Measurements from ENCODE around the gene EREG.
A peak's percentile ranks its signal among the peaks of the same experiment; 100 is the strongest.
"Not testable (repeated sequence)": the region's sequence is repeated elsewhere in the genome, so short reads cannot be mapped to it uniquely, and the experiment has no call there.

EREG gene

DNA sequence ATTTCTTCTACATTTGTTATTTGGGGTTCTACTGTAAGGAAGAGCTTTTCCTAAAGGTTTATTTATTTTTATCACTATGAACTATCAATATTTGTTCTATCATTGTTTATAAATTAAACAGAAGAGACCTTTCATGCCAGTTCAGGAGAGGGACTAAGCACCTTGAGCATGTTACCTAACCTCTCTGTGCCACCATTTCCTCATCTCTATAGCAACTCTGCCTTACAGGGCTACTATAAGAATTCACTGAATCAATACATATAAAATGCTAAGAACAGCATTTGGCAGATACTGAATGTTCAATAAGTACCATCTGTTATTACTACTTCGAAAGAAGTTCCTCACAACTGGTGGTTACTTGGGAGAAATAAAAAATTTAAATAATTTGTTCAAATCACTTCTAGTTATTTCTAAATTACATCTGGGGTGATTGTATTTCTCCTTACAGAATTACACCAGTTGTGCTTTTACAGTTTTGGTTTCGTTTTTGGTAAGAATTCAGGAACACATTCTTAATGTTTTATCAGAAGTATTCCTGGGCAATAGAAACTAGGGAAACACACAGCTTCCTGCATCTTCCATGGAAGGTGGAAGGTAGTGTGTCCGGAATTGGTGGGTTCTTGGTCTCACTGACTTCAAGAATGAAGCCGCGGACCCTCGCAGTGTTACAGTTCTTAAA, 32.9 kb downstream of the EREG start:
- no peaks in the 10 kb centered on the region for H3K27me3 ChIP-seq (replicated peaks; ENCODE audit: control insufficient read depth, insufficient read depth, low read length, poor library complexity, severe bottlenecking)
- H3K9me3 ChIP-seq (ENCODE audit: control insufficient read depth, low read length): no peaks in the 10 kb centered on the region
- H3K4me1 ChIP-seq (ENCODE audit: control insufficient read depth, insufficient read depth, low read length, poor library complexity, severe bottlenecking): no peaks in the 10 kb centered on the region
- peak overlapping the region; percentile 62 for H3K4me3 ChIP-seq (ENCODE audit: insufficient read depth, low read depth, low read length, poor library complexity, severe bottlenecking)
- H3K36me3 ChIP-seq (ENCODE audit: control insufficient read depth, insufficient read depth, low read length): no peaks in the 10 kb centered on the region
- H3K27ac ChIP-seq (ENCODE audit: insufficient read depth, low read length, poor library complexity, severe bottlenecking): peak overlapping the region; percentile 69
- DNase-seq: no peak

DNA sequence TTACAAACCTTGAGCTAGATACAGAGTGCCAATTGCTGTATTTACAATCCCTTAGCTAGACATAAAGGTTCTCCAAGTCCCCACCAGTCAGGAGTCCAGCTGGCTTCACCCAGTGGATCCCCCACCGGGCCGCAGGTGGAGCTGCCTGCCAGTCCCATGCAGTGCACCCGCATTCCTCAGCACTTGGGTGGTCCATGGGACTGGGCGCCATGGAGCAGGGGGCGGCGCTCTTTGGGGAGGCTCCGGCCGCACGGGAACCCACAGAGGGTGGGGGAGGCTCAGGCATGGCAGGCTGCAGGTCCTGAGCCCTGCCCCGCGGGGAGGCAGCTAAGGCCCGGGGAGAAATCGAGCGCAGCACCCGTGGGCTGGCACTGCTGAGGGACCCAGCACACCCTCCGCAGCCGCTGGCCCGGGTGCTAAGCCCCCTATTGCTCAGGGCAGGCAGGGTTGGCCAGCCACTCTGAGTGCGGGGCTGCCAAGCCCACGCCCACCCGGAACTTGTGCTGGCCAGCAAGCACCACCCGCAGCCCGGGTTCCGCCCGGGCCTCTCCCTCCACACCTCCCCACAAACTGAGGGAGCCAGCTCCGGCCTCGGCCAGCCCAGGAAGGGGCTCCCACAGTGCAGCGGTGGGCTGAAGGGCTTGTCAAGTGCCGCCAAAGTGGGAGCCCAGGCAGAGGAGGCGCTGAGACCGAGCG, 34.1 kb downstream of the EREG start:
- not testable (repeated sequence) for H3K27ac ChIP-seq (ENCODE audit: insufficient read depth, low read length, poor library complexity, severe bottlenecking); H3K4me3 ChIP-seq (ENCODE audit: insufficient read depth, low read depth, low read length, poor library complexity, severe bottlenecking); H3K9me3 ChIP-seq (ENCODE audit: control insufficient read depth, low read length); DNase-seq; H3K4me1 ChIP-seq (ENCODE audit: control insufficient read depth, insufficient read depth, low read length, poor library complexity, severe bottlenecking); H3K36me3 ChIP-seq (ENCODE audit: control insufficient read depth, insufficient read depth, low read length); H3K27me3 ChIP-seq (replicated peaks; ENCODE audit: control insufficient read depth, insufficient read depth, low read length, poor library complexity, severe bottlenecking)

DNA sequence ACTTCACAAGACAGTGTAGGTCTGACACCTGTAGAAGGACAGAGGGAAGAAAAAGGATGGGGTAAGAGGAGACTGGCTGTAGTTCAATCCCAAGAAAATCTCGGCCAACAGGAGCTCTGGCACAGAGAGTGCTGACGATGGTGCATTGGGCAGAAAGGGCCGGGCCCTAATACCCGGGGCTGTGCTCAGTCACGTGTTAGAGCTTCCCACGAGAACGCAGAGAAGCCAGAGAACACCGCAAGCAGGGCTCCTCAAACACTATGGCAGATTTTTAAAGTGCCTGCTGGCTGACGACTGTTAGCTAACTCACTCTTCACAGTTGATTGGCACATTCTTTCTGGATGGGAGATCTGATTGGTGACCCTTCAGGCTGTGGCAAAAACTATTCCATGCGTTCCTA, 35.5 kb downstream of the EREG start:
- no peaks in the 10 kb centered on the region for H3K4me1 ChIP-seq (ENCODE audit: control insufficient read depth, insufficient read depth, low read length, poor library complexity, severe bottlenecking)
- no peak overlapping the region for H3K27ac ChIP-seq (ENCODE audit: insufficient read depth, low read length, poor library complexity, severe bottlenecking)
- H3K36me3 ChIP-seq (ENCODE audit: control insufficient read depth, insufficient read depth, low read length): no peaks in the 10 kb centered on the region
- no peak overlapping the region for H3K4me3 ChIP-seq (ENCODE audit: insufficient read depth, low read depth, low read length, poor library complexity, severe bottlenecking)
- DNase-seq: no peak
- H3K9me3 ChIP-seq (ENCODE audit: control insufficient read depth, low read length): no peaks in the 10 kb centered on the region
- no peaks in the 10 kb centered on the region for H3K27me3 ChIP-seq (replicated peaks; ENCODE audit: control insufficient read depth, insufficient read depth, low read length, poor library complexity, severe bottlenecking)

DNA sequence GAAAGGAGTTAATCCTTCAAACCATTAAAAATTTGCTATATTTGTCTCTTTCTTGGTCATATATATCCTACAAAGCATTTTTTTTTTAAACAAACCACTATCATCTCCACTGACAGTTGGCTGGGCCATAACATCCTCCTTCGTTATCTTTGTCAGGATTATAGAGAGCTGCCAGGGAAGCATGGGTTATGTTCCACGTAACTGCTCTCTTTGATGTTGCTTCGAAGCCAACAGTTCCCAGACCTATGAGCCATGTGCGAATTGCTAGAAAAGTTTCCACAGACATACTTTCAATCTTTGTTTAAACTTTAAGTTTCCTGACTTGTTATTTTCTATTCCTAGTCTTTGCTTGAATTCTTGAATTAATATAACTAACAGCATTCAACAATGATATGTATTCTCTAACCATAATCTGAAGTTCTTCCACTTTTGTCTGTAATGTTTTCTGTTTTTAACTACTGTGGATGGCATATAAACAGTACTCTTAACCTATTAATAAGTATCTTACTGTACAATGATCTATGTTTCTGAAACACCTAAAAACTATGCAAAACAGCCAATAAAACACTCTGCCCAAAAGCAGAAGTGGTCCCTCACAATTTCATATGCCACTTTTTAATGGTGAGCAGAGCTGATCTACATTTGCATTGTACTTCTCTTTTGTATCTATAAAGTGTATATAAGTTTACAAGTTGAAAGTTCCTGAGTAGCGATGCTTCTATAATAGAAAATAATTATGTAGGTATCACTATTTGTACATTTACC, 37.9 kb downstream of the EREG start:
- Histone ChIP-seq H3K9me3 (ENCODE audit: control insufficient read depth, low read length) (no peaks in the 10 kb centered on the region), H3K4me1 (ENCODE audit: control insufficient read depth, insufficient read depth, low read length, poor library complexity, severe bottlenecking) (no peaks in the 10 kb centered on the region), H3K27me3 (replicated peaks; ENCODE audit: control insufficient read depth, insufficient read depth, low read length, poor library complexity, severe bottlenecking) (no peaks in the 10 kb centered on the region), H3K4me3 (ENCODE audit: insufficient read depth, low read depth, low read length, poor library complexity, severe bottlenecking) (no peak overlapping the region), H3K27ac (ENCODE audit: insufficient read depth, low read length, poor library complexity, severe bottlenecking) (no peak overlapping the region), H3K36me3 (ENCODE audit: control insufficient read depth, insufficient read depth, low read length) (no peaks in the 10 kb centered on the region)
- no peak for DNase-seq

DNA sequence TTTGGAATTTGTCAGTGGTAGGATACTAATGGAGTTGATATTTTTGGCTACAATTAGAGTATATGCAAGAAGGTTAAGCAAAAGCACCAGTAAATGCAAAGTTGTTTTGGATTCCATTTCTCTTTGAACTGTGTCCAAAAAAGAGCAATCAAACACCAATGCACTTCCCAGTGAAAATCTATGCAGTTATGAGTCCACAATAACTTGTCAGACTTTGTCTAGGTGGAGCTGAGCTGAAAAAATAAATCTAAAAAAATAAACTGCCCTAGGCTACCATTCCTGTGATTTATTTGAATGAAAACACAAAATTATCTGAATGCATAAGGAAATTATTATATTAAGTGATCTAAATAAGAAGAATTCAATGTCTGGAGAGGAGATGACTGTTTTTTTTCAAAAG, 42.9 kb downstream of the EREG start:
- H3K9me3 ChIP-seq (ENCODE audit: control insufficient read depth, low read length): no peaks in the 10 kb centered on the region
- no peak overlapping the region for H3K4me3 ChIP-seq (ENCODE audit: insufficient read depth, low read depth, low read length, poor library complexity, severe bottlenecking)
- H3K4me1 ChIP-seq (ENCODE audit: control insufficient read depth, insufficient read depth, low read length, poor library complexity, severe bottlenecking): no peaks in the 10 kb centered on the region
- no peaks in the 10 kb centered on the region for H3K27me3 ChIP-seq (replicated peaks; ENCODE audit: control insufficient read depth, insufficient read depth, low read length, poor library complexity, severe bottlenecking)
- DNase-seq: no peak
- H3K27ac ChIP-seq (ENCODE audit: insufficient read depth, low read length, poor library complexity, severe bottlenecking): no peak overlapping the region
- H3K36me3 ChIP-seq (ENCODE audit: control insufficient read depth, insufficient read depth, low read length): no peaks in the 10 kb centered on the region

DNA sequence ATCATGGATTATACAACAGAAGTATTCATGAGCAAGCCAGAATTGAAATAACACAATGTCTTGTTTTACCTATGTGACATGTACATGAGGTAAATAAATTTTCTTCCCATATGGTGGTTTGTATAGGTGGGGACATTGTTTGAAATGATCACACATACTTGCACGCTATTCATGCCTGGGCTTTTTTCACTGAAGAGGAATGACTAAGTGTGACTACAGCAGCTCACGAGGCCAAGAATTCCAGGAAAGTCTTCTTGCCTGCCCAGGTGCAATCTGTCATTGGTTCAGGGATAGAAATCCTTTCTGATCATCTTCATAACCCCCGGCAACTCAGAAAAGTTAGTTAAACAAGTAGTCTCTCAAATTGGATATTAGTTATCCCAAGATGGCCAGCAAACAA, 43.7 kb downstream of the EREG start:
- H3K27me3 ChIP-seq (replicated peaks; ENCODE audit: control insufficient read depth, insufficient read depth, low read length, poor library complexity, severe bottlenecking): no peaks in the 10 kb centered on the region
- DNase-seq: no peak
- H3K4me3 ChIP-seq (ENCODE audit: insufficient read depth, low read depth, low read length, poor library complexity, severe bottlenecking): no peak overlapping the region
- no peaks in the 10 kb centered on the region for H3K9me3 ChIP-seq (ENCODE audit: control insufficient read depth, low read length)
- H3K4me1 ChIP-seq (ENCODE audit: control insufficient read depth, insufficient read depth, low read length, poor library complexity, severe bottlenecking): no peaks in the 10 kb centered on the region
- H3K27ac ChIP-seq (ENCODE audit: insufficient read depth, low read length, poor library complexity, severe bottlenecking): no peak overlapping the region
- no peaks in the 10 kb centered on the region for H3K36me3 ChIP-seq (ENCODE audit: control insufficient read depth, insufficient read depth, low read length)

DNA sequence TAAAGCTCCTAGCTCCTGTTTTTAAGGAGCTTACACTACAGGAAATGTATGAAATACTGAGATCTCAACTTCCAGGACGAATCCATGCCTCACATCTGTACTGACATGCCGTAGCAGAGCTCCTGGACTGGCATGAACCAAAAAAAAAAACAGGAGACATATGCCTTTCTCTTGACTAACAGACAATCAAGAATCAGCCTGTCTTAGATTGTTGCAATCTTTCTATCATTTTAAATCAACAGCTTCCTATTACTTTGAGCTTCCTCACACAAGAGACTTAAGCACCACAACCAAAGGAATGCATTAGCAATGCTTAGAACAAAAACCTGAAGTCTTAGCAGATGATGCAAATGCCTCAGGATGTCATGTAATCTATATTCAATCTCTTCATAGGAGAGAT, 45.3 kb downstream of the EREG start:
- Histone ChIP-seq H3K9me3 (ENCODE audit: control insufficient read depth, low read length) (no peaks in the 10 kb centered on the region), H3K36me3 (ENCODE audit: control insufficient read depth, insufficient read depth, low read length) (no peaks in the 10 kb centered on the region), H3K4me1 (ENCODE audit: control insufficient read depth, insufficient read depth, low read length, poor library complexity, severe bottlenecking) (no peaks in the 10 kb centered on the region), H3K27ac (ENCODE audit: insufficient read depth, low read length, poor library complexity, severe bottlenecking) (no peak overlapping the region), H3K27me3 (replicated peaks; ENCODE audit: control insufficient read depth, insufficient read depth, low read length, poor library complexity, severe bottlenecking) (no peaks in the 10 kb centered on the region), H3K4me3 (ENCODE audit: insufficient read depth, low read depth, low read length, poor library complexity, severe bottlenecking) (no peak overlapping the region)
- DNase-seq: no peak

DNA sequence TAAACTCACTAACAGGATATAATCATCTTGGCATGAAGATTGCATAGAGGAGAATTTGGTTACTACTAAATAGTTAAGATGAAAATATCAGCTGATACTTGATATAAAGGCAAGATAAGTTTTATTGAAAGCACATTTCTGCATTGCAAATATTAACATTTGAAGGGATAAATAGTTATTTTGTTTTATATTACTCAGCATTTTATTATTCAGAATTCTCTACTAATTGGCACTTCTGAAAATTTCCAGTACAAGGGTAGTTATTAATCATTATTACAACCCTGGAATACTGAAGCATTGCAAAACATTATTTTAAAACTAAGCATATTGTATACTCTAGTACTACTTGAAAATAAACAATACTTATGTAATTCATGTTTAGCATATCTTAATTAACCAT, 47.3 kb downstream of the EREG start:
- Histone ChIP-seq H3K27ac (ENCODE audit: insufficient read depth, low read length, poor library complexity, severe bottlenecking) (no peak overlapping the region), H3K4me3 (ENCODE audit: insufficient read depth, low read depth, low read length, poor library complexity, severe bottlenecking) (no peak overlapping the region), H3K36me3 (ENCODE audit: control insufficient read depth, insufficient read depth, low read length) (no peaks in the 10 kb centered on the region), H3K27me3 (replicated peaks; ENCODE audit: control insufficient read depth, insufficient read depth, low read length, poor library complexity, severe bottlenecking) (no peaks in the 10 kb centered on the region), H3K9me3 (ENCODE audit: control insufficient read depth, low read length) (no peaks in the 10 kb centered on the region), H3K4me1 (ENCODE audit: control insufficient read depth, insufficient read depth, low read length, poor library complexity, severe bottlenecking) (no peaks in the 10 kb centered on the region)
- DNase-seq: no peak

DNA sequence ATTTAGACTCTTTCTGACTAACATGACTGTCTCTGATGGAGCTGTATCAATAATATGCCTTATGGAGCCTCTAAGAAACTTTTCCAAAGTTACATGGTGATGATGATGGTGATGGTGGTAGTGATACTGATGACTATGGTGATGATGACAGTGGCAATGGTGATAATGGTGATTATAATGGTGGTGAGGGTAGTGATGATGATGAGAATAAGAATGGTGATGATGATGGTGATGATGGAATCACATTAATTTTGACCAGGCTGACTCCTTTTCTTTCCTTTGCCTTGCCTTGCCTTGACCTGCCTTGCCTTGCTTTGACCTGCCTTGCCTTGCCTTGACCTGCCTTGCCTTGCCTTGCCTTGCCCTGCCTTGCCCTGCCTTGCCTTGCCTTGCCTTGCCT, 48.3 kb downstream of the EREG start:
- H3K27me3 ChIP-seq (replicated peaks; ENCODE audit: control insufficient read depth, insufficient read depth, low read length, poor library complexity, severe bottlenecking): no peaks in the 10 kb centered on the region

DNA sequence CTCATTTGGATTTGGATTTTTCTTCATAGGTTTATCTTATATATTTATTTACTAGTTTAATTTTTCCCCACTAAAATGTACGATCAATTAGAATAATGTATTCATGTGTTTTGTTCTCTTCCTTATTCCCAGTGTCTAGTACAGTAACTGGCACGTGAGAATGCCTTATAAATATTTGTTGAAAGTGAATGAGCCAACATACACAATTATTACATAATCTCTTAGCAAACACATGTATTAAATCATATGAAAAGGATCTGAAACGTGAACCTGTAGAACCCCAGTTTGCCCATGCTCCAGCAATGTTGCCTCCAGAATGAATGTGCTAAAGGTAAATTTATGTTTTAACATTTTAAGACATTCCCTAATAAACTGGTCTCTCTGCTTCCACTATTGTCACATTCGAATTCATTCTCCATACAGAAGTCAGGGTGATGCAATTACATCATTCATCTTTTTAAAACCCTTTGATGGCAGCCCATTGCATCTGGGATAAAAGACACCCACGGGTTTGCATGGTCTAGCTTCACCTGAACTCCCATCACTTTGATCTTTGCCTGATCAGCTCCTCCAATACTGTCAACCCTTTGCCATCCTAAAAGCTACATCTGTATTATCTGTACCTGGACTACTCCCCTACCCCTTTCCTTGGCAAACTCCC, 49.3 kb downstream of the EREG start:
- H3K4me1 ChIP-seq (ENCODE audit: control insufficient read depth, insufficient read depth, low read length, poor library complexity, severe bottlenecking): no peaks in the 10 kb centered on the region
- H3K27me3 ChIP-seq (replicated peaks; ENCODE audit: control insufficient read depth, insufficient read depth, low read length, poor library complexity, severe bottlenecking): no peaks in the 10 kb centered on the region
- H3K27ac ChIP-seq (ENCODE audit: insufficient read depth, low read length, poor library complexity, severe bottlenecking): no peak overlapping the region
- DNase-seq: no peak
- no peaks in the 10 kb centered on the region for H3K36me3 ChIP-seq (ENCODE audit: control insufficient read depth, insufficient read depth, low read length)
- H3K9me3 ChIP-seq (ENCODE audit: control insufficient read depth, low read length): no peaks in the 10 kb centered on the region
- H3K4me3 ChIP-seq (ENCODE audit: insufficient read depth, low read depth, low read length, poor library complexity, severe bottlenecking): no peak overlapping the region

More for the DNA sequence above, 48.3 kb downstream of the EREG start:
- H3K4me1 ChIP-seq (ENCODE audit: control insufficient read depth, insufficient read depth, low read length, poor library complexity, severe bottlenecking): no peaks in the 10 kb centered on the region
- no peak overlapping the region for H3K27ac ChIP-seq (ENCODE audit: insufficient read depth, low read length, poor library complexity, severe bottlenecking)
- DNase-seq: no peak
- H3K9me3 ChIP-seq (ENCODE audit: control insufficient read depth, low read length): no peaks in the 10 kb centered on the region
- no peaks in the 10 kb centered on the region for H3K36me3 ChIP-seq (ENCODE audit: control insufficient read depth, insufficient read depth, low read length)
- H3K4me3 ChIP-seq (ENCODE audit: insufficient read depth, low read depth, low read length, poor library complexity, severe bottlenecking): no peak overlapping the region
